Tibial nerve (tissue), 4 donors: ENCODE measurements around the gene GABRA6.

Experiments
- CTCF ChIP-seq, 5 experiments: fragments of 200-600 bp in 3 of 5; fragments of 450-650 bp in 2 of 5; sonication (generic) in 3 of 5; IDR thresholded peaks; one replicate each; pipeline ENCODE4 v1.5.1; 2016 to 2019; ENCODE audit warnings: antibody characterized with exemption in 5 of 5, mild to moderate bottlenecking in 3 of 5, moderate library complexity in 2 of 5
- EP300 ChIP-seq, 2 donors: sonication (generic); formaldehyde crosslinking; IDR thresholded peaks; one replicate each; pipeline ENCODE4 v1.6.1; 2017; ENCODE audit warnings: antibody characterized with exemption in 2 of 2, mild to moderate bottlenecking in 1 of 2
- POLR2A ChIP-seq, 2 donors: fragments of 450-650 bp; IDR thresholded peaks; one replicate each; pipeline ENCODE4 v1.6.1; 2017; ENCODE audit warnings: antibody characterized with exemption in 2 of 2, mild to moderate bottlenecking in 2 of 2, moderate library complexity in 2 of 2

DNA sequence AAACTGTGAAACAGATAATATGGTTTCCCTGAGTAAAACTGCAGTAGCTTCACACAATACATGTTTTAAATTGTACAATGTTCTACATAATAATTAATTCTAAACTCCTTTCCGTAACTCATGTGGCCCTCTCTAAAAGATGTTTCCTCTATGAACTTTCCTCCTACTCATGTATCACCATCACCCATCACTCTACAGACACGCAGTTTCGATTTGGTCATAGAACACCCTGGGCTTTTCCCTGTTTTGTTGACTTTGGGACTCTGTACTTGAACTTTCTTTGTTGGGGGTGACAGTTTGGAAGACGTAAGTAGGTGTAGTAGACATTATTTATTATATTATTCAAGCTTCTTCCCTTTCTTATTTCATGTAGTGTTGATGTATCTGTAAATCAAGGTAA is 44.1 kb upstream of the GABRA6 start:
- no peak for TF ChIP-seq EP300 (IDR thresholded peaks at IDR 0.05)
- no peak for TF ChIP-seq CTCF (IDR thresholded peaks at IDR 0.05)
- TF ChIP-seq POLR2A (IDR thresholded peaks at IDR 0.05), result no peak
